ENCODE results near the gene DNAJC12. TPM values are rescaled to one million over a fixed set of nuclear protein-coding genes. Genes with fewer than 3 reads are reported as not detected.
A peak's percentile ranks its signal among the peaks of the same experiment; 100 is the strongest.
"Not testable (repeated sequence)": the region's sequence is repeated elsewhere in the genome, so short reads cannot be mapped to it uniquely, and the experiment has no call there.

DNAJC12 gene
- total RNA-seq, 2 experiments from 2014 or later: 6.6 to 7.0 TPM

- H3K9me3 Mint-ChIP-seq (ENCODE audit: low read depth); H3K27me3 Mint-ChIP-seq; DNase-seq; ATAC-seq; POLR2A ChIA-PET; H3K36me3 Mint-ChIP-seq (ENCODE audit: low read depth); H3K4me3 Mint-ChIP-seq: not testable (repeated sequence)
- Mint-ChIP-seq H3K27ac (peak overlapping the region; percentile 58), H3K4me1 (peaks cover 15% of the 10 kb centered on the region)
- CTCF ChIA-PET: interaction anchor here (0.8 kb wide), 1 partner anchor 65 kb away, joined by 3 read pairs; no protein-coding TSS in a partner anchor
- intact Hi-C loops (cut with DNase I, micrococcal nuclease): loop anchor here (5.0 kb wide), 1 partner anchor 150 kb away; no protein-coding TSS in a partner anchor
Observed at GRCh38 chr10:67762567-67762966, 75.4 kb downstream of the DNAJC12 start.

- no peaks in the 10 kb centered on the region for H3K9me3 Mint-ChIP-seq (ENCODE audit: low read depth)
- no peak overlapping the region for H3K27ac Mint-ChIP-seq
- H3K27me3 Mint-ChIP-seq: peaks cover 2% of the 10 kb centered on the region
- ATAC-seq (no peak), DNase-seq (no peak)
- POLR2A ChIA-PET: no interaction called here
- H3K4me3 Mint-ChIP-seq: no peak overlapping the region
- intact Hi-C loops (cut with DNase I, micrococcal nuclease): loop anchor here (5.0 kb wide), 1 partner anchor 148 kb away; no protein-coding TSS in a partner anchor
- H3K4me1 Mint-ChIP-seq: peaks cover 14% of the 10 kb centered on the region
- H3K36me3 Mint-ChIP-seq (ENCODE audit: low read depth): peaks cover 5% of the 10 kb centered on the region
- CTCF ChIA-PET: no interaction called here
Observed at GRCh38 chr10:67760272-67760671, 77.7 kb downstream of the DNAJC12 start.

Other genes starting within 250 kb of the DNAJC12 start
- gene CTNNA3, start 142.0 kb downstream of the DNAJC12 start, total RNA-seq: under 1 TPM in 1 of 2 experiments, not detected in 1; 0.30 TPM
- gene SIRT1, start 46.5 kb upstream of the DNAJC12 start, total RNA-seq: 10 to 100 TPM; 19.6 to 23.5 TPM
- gene HERC4, start 237.1 kb upstream of the DNAJC12 start, total RNA-seq: 10 to 100 TPM; 39.5 to 50.8 TPM